ENCODE measurements around the gene C17orf100. TPM values are rescaled to one million over a fixed set of nuclear protein-coding genes. Genes with fewer than 3 reads are reported as not detected.

C17orf100 gene
- total and polyA plus RNA-seq, 3 experiments from 2014 or later, result 2.0 to 4.7 (median 2.1) TPM

DNA sequence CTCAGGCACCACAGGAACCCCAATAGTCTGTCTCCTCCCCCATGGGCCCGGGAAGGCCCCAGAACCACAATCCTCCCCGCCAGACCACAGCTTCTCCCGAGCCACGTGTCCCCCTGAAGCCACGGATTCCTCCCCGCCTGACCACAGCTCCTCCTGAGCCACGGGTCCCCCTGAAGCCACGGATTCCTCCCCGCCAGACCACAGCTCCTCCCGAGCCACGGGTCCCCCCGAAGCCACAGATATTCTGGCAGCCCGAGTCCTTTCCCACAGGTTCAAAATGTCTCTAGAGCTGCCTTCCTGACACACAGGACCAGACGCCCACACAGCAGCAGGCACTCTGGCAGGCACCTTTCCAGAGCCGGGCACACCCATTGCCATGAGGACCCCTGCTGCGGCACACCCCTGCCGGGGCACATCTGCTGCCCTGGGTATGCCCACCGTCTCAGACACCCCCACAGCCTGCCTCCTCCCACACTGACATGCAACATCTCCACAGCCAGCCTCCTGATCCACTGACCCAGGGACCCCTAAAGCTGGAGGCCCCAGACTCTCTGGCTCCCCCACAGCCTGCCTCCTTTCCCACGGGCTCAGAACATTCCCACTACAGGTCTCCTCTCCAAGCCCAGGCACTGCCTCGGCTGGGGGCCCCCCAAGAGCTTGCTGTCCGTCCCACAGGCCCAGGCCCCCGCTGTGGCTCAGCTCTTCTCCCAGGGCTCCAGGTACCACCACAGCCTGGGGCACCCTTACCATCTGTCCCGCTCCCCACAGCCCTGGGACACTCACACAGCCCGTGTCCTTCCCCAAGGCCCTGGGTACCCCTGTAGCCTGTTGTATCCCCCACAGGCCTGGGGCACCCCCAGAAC, 13.3 kb upstream of the C17orf100 start:
- no peak overlapping the region for H3K27ac ChIP-seq (ENCODE audit: low read depth, low read length)
- no peak for DNase-seq
- peaks cover 25% of the 10 kb centered on the region for H3K4me1 ChIP-seq (ENCODE audit: insufficient read depth, low read length)
- Mint-ChIP-seq H3K4me1 (peaks cover 36 to 53% (median 44%) of the 10 kb centered on the region in 3 donors), H3K27me3 (peaks cover 0 to 3% of the 10 kb centered on the region in 2 donors), H3K27ac (peak overlapping the region in 5 of 8 donors; percentile 61 to 99 (median 78)), H3K36me3 (peaks cover 6 to 37% (median 12%) of the 10 kb centered on the region in 3 donors), H3K9me3 (no peaks in the 10 kb centered on the region), H3K4me3 (peak overlapping the region; percentile 62 to 96 (median 94))
- no peaks in the 10 kb centered on the region for H3K9me3 ChIP-seq (ENCODE audit: low read length)
- H3K4me3 ChIP-seq (ENCODE audit: low read length), result no peak overlapping the region
- H3K36me3 ChIP-seq (ENCODE audit: insufficient read depth, low read length), result no peaks in the 10 kb centered on the region
- H3K27me3 ChIP-seq (ENCODE audit: insufficient read depth, low read length, poor library complexity, severe bottlenecking), result no peaks in the 10 kb centered on the region
- POLR2A ChIA-PET, result interaction anchor here (0.9 to 2.1 kb wide), 2 partner anchors 11 to 13 kb away, joined by 3 to 9 read pairs; partner anchors contain the start of genes C17orf100 and MED31
- CTCF ChIA-PET, result no interaction called here

DNA sequence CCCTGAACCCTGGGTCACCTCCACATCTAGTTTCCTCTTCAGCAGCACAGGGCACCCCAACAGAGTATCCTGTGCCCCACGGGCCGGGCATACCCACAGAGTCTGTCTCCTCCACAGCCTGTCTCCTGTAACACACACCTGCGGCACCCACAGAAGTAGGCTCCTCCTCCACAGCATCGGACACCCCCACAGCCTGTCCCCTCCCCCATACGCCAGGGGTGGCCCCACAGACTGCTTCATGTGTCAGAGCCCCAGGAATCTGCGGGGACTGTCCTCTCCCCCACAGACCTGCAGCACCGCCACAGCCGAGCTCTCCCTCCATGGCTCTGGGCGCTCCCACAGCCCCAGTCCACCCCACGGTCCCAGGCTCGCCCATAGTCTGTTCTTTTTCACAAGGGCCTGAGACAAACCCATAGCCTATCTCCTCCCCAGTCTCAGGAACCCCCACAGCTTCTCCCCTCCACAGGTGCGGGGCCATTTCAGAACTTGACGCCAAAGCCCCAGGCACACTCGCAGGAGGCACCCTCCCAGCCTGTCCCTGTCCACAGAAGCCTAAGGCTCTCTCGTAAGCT, 12.5 kb upstream of the C17orf100 start:
- Histone ChIP-seq H3K27ac (ENCODE audit: low read depth, low read length) (peak overlapping the region; percentile 82), H3K9me3 (ENCODE audit: low read length) (no peaks in the 10 kb centered on the region), H3K36me3 (ENCODE audit: insufficient read depth, low read length) (no peaks in the 10 kb centered on the region), H3K4me3 (ENCODE audit: low read length) (peak overlapping the region; percentile 66), H3K4me1 (ENCODE audit: insufficient read depth, low read length) (peaks cover 25% of the 10 kb centered on the region), H3K27me3 (ENCODE audit: insufficient read depth, low read length, poor library complexity, severe bottlenecking) (no peaks in the 10 kb centered on the region)
- no peaks in the 10 kb centered on the region for H3K9me3 Mint-ChIP-seq
- ChIA-PET CTCF (no interaction called here), POLR2A (interaction anchor here (2.1 kb wide), 1 partner anchor 12 kb away, joined by 9 read pairs; the partner anchor contains the start of genes C17orf100 and MED31)
- H3K4me1 Mint-ChIP-seq, result peaks cover 36 to 56% (median 46%) of the 10 kb centered on the region in 3 donors
- peak overlapping the region; percentile 93 to 96 (median 95) for H3K4me3 Mint-ChIP-seq
- peaks cover 0 to 38% (median 6%) of the 10 kb centered on the region in 3 donors for H3K36me3 Mint-ChIP-seq
- peak overlapping the region; percentile 24 to 99 (median 98) for H3K27ac Mint-ChIP-seq
- DNase-seq, result no peak
- H3K27me3 Mint-ChIP-seq, result peaks cover 0 to 3% of the 10 kb centered on the region in 2 donors

GRCh38 chr17:6639586-6640535, 11.7 kb upstream of the C17orf100 start:
- CTCF ChIA-PET, result interaction anchor here (1.2 kb wide), 1 partner anchor 167 kb away, joined by 3 read pairs; no protein-coding TSS in a partner anchor
- Histone ChIP-seq H3K27me3 (ENCODE audit: insufficient read depth, low read length, poor library complexity, severe bottlenecking) (no peaks in the 10 kb centered on the region), H3K4me3 (ENCODE audit: low read length) (peak overlapping the region; percentile 66), H3K36me3 (ENCODE audit: insufficient read depth, low read length) (peaks cover 3% of the 10 kb centered on the region), H3K9me3 (ENCODE audit: low read length) (no peaks in the 10 kb centered on the region), H3K27ac (ENCODE audit: low read depth, low read length) (peak overlapping the region; percentile 82), H3K4me1 (ENCODE audit: insufficient read depth, low read length) (peaks cover 25% of the 10 kb centered on the region)
- peaks cover 0 to 39% (median 3%) of the 10 kb centered on the region in 3 donors for H3K36me3 Mint-ChIP-seq
- peaks cover 36 to 61% (median 47%) of the 10 kb centered on the region in 3 donors for H3K4me1 Mint-ChIP-seq
- H3K27ac Mint-ChIP-seq, result peak overlapping the region; percentile 84 to 99 (median 98)
- no peaks in the 10 kb centered on the region for H3K9me3 Mint-ChIP-seq
- POLR2A ChIA-PET, result interaction anchor here (2.1 kb wide), 1 partner anchor 11 kb away, joined by 9 read pairs; the partner anchor contains the start of genes C17orf100 and MED31
- peak overlapping the region; percentile 93 to 96 (median 95) for H3K4me3 Mint-ChIP-seq
- DNase-seq, result peak in 2 of 5 donors; percentile 34 to 51
- H3K27me3 Mint-ChIP-seq, result peaks cover 0 to 3% of the 10 kb centered on the region in 2 donors

- Histone ChIP-seq H3K4me1 (ENCODE audit: insufficient read depth, low read length) (peaks cover 25% of the 10 kb centered on the region), H3K36me3 (ENCODE audit: insufficient read depth, low read length) (peaks cover 9% of the 10 kb centered on the region), H3K4me3 (ENCODE audit: low read length) (peak within 1 kb of the TSS; percentile 66), H3K9me3 (ENCODE audit: low read length) (no peaks in the 10 kb centered on the region), H3K27me3 (ENCODE audit: insufficient read depth, low read length, poor library complexity, severe bottlenecking) (no peaks in the 10 kb centered on the region), H3K27ac (ENCODE audit: low read depth, low read length) (peak within 1 kb of the TSS; percentile 82)
- H3K9me3 Mint-ChIP-seq, result no peaks in the 10 kb centered on the region
- ChIA-PET CTCF (interaction anchor here (1.2 to 1.6 kb wide), 4 partner anchors 10 to 168 kb away, joined by 3 to 7 read pairs (median 4); partner anchors contain the start of genes C17orf100 and MED31), POLR2A (interaction anchor here (0.7 to 2.1 kb wide), 4 partner anchors 10 to 1056 kb away, joined by 3 to 11 read pairs (median 6); partner anchors contain the start of genes C17orf100 and MED31)
- H3K27me3 Mint-ChIP-seq, result peaks cover 0 to 3% of the 10 kb centered on the region in 2 donors
- peaks cover 0 to 42% (median 5%) of the 10 kb centered on the region in 3 donors for H3K36me3 Mint-ChIP-seq
- peak within 1 kb of the TSS; percentile 95 to 99 (median 98) for H3K27ac Mint-ChIP-seq
- DNase-seq, result peak; percentile 84 to 93 (median 89)
- peak within 1 kb of the TSS; percentile 93 to 96 (median 95) for H3K4me3 Mint-ChIP-seq
- peaks cover 38 to 64% (median 54%) of the 10 kb centered on the region in 3 donors for H3K4me1 Mint-ChIP-seq
Measured at GRCh38 chr17:6640536-6641246, 10.9 kb upstream of the C17orf100 start, which contains the start of the genes KIAA0753 and TXNDC17. TSS of gene KIAA0753 (minus strand) at chr17:6640711. CDS start at chr17:6635103, 5,608 bp downstream. TSS of gene TXNDC17 (plus strand) at chr17:6641060. CDS start at chr17:6641083, 23 bp downstream.

DNA sequence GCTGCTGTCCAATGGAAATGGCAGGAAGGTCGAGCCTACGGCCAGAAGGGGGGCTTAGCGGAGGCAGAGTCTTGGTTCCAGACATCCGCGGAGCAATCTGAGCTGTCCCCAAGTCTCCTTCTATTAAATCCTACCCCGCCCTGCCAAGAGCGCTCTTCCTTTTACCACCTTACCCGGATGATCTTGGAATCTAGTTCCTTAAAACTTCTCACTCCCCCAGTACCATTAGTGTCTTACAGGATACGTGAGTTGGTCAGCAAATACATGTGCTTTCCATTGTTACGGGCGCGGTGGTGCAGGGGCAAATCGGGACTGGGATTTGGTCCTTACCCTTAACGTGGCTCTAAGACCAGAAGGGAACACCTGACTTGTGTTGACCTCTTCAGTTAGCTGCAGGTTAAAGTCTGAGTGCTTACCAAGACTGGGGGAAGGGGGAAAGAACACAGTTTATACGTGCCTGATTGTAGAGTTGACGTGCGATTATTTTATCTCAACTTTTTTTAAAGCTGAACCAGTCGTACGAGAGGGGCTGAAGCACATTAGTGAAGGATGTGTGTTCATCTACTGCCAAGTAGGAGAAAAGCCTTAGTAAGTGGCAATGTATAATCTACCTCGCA, 10.2 kb upstream of the C17orf100 start:
- Histone ChIP-seq H3K4me1 (ENCODE audit: insufficient read depth, low read length) (peaks cover 25% of the 10 kb centered on the region), H3K27ac (ENCODE audit: low read depth, low read length) (peak overlapping the region; percentile 82), H3K36me3 (ENCODE audit: insufficient read depth, low read length) (peaks cover 9% of the 10 kb centered on the region), H3K9me3 (ENCODE audit: low read length) (no peaks in the 10 kb centered on the region), H3K27me3 (ENCODE audit: insufficient read depth, low read length, poor library complexity, severe bottlenecking) (no peaks in the 10 kb centered on the region), H3K4me3 (ENCODE audit: low read length) (peak overlapping the region; percentile 66)
- ChIA-PET CTCF (interaction anchor here (1.3 to 1.6 kb wide), 3 partner anchors 10 to 168 kb away, joined by 3 to 7 read pairs (median 4); partner anchors contain the start of genes C17orf100 and MED31), POLR2A (interaction anchor here (0.6 to 1.6 kb wide), 4 partner anchors 10 to 1056 kb away, joined by 3 to 11 read pairs (median 3); partner anchors contain the start of genes C17orf100 and MED31)
- peaks cover 0 to 49% (median 8%) of the 10 kb centered on the region in 3 donors for H3K36me3 Mint-ChIP-seq
- peak in 1 of 5 donors; percentile 39 for DNase-seq
- no peaks in the 10 kb centered on the region for H3K9me3 Mint-ChIP-seq
- peak overlapping the region; percentile 95 to 99 (median 98) for H3K27ac Mint-ChIP-seq
- H3K4me3 Mint-ChIP-seq, result peak overlapping the region; percentile 93 to 96 (median 95)
- H3K27me3 Mint-ChIP-seq, result peaks cover 0 to 3% of the 10 kb centered on the region in 2 donors
- H3K4me1 Mint-ChIP-seq, result peaks cover 43 to 71% (median 60%) of the 10 kb centered on the region in 3 donors

DNA sequence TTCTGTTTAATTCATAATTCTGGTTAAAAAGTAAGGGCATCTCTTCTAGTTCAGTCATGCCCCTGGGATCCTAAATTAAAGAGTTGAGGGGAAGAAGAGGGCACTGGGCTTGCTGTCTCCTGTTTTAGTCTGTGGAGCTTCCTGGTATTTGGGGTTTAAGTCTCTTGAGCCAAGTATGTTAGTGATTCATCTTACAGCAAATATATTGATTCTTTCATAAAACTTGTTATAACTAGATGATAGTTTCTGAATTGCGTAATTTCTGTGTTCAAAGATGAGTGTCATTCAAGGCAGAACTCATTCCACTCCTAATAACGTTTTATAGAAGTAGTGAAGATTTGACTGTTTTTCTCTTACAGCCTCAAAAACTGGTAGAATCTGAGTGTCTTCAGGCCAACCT, 9.0 kb upstream of the C17orf100 start:
- peaks cover 0 to 61% (median 8%) of the 10 kb centered on the region in 3 donors for H3K36me3 Mint-ChIP-seq
- CTCF ChIA-PET, result interaction anchor here (1.6 kb wide), 1 partner anchor 9 kb away, joined by 7 read pairs; the partner anchor contains the start of genes C17orf100 and MED31

More for the DNA sequence above, 9.0 kb upstream of the C17orf100 start:
- Mint-ChIP-seq H3K9me3 (no peaks in the 10 kb centered on the region), H3K27ac (peak overlapping the region; percentile 20 to 98 (median 74)), H3K27me3 (peaks cover 0 to 3% of the 10 kb centered on the region in 2 donors), H3K4me1 (peaks cover 40 to 83% (median 69%) of the 10 kb centered on the region in 3 donors), H3K4me3 (peak overlapping the region; percentile 4 to 94 (median 58))
- Histone ChIP-seq H3K4me3 (ENCODE audit: low read length) (no peak overlapping the region), H3K4me1 (ENCODE audit: insufficient read depth, low read length) (peaks cover 29% of the 10 kb centered on the region), H3K36me3 (ENCODE audit: insufficient read depth, low read length) (peaks cover 12% of the 10 kb centered on the region), H3K27me3 (ENCODE audit: insufficient read depth, low read length, poor library complexity, severe bottlenecking) (no peaks in the 10 kb centered on the region), H3K27ac (ENCODE audit: low read depth, low read length) (no peak overlapping the region), H3K9me3 (ENCODE audit: low read length) (no peaks in the 10 kb centered on the region)
- POLR2A ChIA-PET, result interaction anchor here (1.6 kb wide), 1 partner anchor 11 kb away, joined by 3 read pairs; no protein-coding TSS in a partner anchor
- DNase-seq, result no peak

Measured in CD8-positive, alpha-beta memory T cell (primary cell).